Activated CD4-positive, alpha-beta T cell treated with anti-CD3 and anti-CD28 coated beads for 4 hours (primary cell): Measurements from ENCODE around the gene CCDC82.

Experiments
- DNase-seq, 2 donors: peaks; one replicate each; pipeline ENCODE4 v3.0.0-alpha.2; 2020

CCDC82 gene

DNA sequence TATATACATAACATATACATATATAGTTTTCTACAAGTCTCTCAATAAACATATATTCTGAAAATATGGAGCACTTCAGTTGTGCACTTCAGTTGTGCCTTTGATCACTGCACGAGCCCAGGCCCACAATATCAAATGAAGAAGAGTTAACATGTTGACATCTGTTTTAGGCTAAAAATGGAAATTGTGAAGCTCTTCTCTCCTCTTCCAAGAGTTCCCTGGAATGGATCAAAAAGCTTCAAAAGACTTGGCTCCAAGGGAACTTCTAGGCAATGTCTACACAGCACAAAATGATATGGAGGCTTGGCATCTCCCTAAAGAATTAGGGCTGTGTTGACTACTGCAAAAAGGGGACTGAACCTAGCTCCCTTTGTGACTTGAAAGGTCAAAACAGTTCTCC is 83.6 kb downstream of the CCDC82 start:
- DNase-seq: no peak

DNA sequence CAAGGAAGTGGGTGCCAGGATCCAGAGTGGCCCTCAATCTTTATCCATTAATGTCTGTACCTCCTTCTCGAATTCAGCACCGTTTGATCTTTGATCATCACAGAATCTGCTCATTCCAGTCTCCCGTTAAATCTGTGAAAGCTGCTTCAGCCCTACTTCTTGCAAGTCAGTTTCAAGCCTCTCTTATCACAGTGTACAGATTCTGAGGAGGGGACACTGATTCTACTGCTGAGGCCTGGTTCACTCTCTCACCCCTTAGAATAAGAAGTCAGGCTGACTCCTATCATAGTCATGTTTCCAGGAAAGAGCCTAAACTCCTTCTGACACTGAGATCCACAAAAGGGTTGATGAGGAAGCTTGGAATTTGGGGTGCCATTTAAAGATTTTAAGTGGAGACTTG is 85.7 kb downstream of the CCDC82 start:
- DNase-seq: no peak

DNA sequence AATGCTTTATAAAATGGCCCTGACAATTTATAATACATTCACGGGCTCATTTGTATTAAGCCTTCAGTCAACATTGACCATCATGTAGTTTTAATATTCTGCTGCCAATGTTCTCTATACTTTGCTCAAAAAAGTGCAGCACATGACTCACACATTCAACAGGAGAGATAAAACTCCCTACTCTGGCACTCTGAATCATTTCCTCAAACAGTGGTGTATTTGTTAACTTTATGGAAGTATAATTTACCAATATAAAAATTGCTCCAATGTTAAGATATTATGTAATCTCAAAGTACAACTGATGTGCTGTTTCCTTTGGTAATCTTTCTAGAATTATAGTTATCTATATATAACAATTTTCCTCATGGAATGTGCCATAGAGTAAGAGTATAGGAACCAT is 86.6 kb downstream of the CCDC82 start:
- no peak for DNase-seq
